Measurements from ENCODE around the gene TBC1D12. TPM values are rescaled to one million over a fixed set of nuclear protein-coding genes. Genes with fewer than 3 reads are reported as not detected.

Gene TBC1D12
- total RNA-seq, 2 donors from 2014 or later, result 13.8 to 22.3 TPM

DNA sequence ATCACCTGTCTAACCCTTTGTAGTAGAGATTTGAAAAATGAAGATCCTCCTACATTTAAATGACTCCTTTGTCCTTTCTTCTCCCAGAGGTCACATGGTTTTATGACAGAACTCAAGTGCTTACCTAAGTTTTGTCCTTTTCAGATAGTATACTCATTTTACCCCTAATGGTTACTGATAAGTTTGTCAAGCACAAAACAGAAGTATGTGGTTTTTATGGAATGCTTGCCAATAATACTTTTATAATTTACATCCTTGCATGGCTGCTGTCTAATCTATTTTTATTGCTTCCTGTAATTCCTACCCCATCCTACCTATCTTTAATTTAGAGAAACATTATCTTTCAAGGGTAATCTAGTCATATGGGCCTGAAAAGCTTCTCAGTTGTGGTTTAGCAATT, 180.8 kb downstream of the TBC1D12 start:
- Histone ChIP-seq H3K4me1 (replicated peaks) (no peaks in the 10 kb centered on the region), H3K4me3 (no peak overlapping the region), H3K9me3 (no peaks in the 10 kb centered on the region), H3K36me3 (peaks cover 0 to under 1% of the 10 kb centered on the region in 2 donors), H3K27me3 (replicated peaks; ENCODE audit: insufficient read depth) (no peaks in the 10 kb centered on the region), H3K27ac (no peak overlapping the region)
- DNase-seq (ENCODE audit: low spot score), result no peak
- TF ChIP-seq POLR2A (IDR thresholded peaks at IDR 0.05), result no peak
- no peak for TF ChIP-seq POLR2AphosphoS5 (IDR thresholded peaks at IDR 0.05)
- TF ChIP-seq, protein P1, sequence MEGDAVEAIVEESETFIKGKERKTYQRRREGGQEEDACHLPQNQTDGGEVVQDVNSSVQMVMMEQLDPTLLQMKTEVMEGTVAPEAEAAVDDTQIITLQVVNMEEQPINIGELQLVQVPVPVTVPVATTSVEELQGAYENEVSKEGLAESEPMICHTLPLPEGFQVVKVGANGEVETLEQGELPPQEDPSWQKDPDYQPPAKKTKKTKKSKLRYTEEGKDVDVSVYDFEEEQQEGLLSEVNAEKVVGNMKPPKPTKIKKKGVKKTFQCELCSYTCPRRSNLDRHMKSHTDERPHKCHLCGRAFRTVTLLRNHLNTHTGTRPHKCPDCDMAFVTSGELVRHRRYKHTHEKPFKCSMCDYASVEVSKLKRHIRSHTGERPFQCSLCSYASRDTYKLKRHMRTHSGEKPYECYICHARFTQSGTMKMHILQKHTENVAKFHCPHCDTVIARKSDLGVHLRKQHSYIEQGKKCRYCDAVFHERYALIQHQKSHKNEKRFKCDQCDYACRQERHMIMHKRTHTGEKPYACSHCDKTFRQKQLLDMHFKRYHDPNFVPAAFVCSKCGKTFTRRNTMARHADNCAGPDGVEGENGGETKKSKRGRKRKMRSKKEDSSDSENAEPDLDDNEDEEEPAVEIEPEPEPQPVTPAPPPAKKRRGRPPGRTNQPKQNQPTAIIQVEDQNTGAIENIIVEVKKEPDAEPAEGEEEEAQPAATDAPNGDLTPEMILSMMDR (IDR thresholded peaks at IDR 0.05), result no peak
- intact Hi-C loops (cut with DNase I), result no loop called here

Other genes with a start within 250 kb of the TBC1D12 start
- 10 to 100 TPM; 15.6 to 15.8 TPM for gene NOC3L, start 39.6 kb upstream of the TBC1D12 start, total RNA-seq
- gene HELLS, start 143.2 kb downstream of the TBC1D12 start, total RNA-seq, result 10 to 100 TPM in 1 of 2 donors, 1 to 10 TPM in 1; 9.8 to 18.4 TPM

Data from prostate gland (tissue), 2 donors.